Tibial nerve (tissue), 4 donors: ENCODE data around the gene SLC16A7.

Experiments used
- EP300 ChIP-seq, 2 donors: sonication (generic); formaldehyde crosslinking; IDR thresholded peaks; one replicate each; pipeline ENCODE4 v1.6.1; 2017; ENCODE audit warnings: antibody characterized with exemption in 2 of 2, mild to moderate bottlenecking in 1 of 2
- POLR2A ChIP-seq, 2 donors: fragments of 450-650 bp; IDR thresholded peaks; one replicate each; pipeline ENCODE4 v1.6.1; 2017; ENCODE audit warnings: antibody characterized with exemption in 2 of 2, mild to moderate bottlenecking in 2 of 2, moderate library complexity in 2 of 2
- TF ChIP-seq, protein P1 (sequence below), 5 experiments: fragments of 200-600 bp in 3 of 5; fragments of 450-650 bp in 2 of 5; sonication (generic) in 3 of 5; IDR thresholded peaks; one replicate each; pipeline ENCODE4 v1.5.1; 2016 to 2019; ENCODE audit warnings: antibody characterized with exemption in 5 of 5, mild to moderate bottlenecking in 3 of 5, moderate library complexity in 2 of 5

GRCh38 chr12:59744564-59744963 lies 148.7 kb downstream of the SLC16A7 start:
- TF ChIP-seq, protein P1, sequence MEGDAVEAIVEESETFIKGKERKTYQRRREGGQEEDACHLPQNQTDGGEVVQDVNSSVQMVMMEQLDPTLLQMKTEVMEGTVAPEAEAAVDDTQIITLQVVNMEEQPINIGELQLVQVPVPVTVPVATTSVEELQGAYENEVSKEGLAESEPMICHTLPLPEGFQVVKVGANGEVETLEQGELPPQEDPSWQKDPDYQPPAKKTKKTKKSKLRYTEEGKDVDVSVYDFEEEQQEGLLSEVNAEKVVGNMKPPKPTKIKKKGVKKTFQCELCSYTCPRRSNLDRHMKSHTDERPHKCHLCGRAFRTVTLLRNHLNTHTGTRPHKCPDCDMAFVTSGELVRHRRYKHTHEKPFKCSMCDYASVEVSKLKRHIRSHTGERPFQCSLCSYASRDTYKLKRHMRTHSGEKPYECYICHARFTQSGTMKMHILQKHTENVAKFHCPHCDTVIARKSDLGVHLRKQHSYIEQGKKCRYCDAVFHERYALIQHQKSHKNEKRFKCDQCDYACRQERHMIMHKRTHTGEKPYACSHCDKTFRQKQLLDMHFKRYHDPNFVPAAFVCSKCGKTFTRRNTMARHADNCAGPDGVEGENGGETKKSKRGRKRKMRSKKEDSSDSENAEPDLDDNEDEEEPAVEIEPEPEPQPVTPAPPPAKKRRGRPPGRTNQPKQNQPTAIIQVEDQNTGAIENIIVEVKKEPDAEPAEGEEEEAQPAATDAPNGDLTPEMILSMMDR (IDR thresholded peaks at IDR 0.05), result no peak
- TF ChIP-seq POLR2A (IDR thresholded peaks at IDR 0.05) (no peak), EP300 (IDR thresholded peaks at IDR 0.05) (no peak)
